ENCODE data around the gene KCNIP4. TPM values are rescaled to one million over a fixed set of nuclear protein-coding genes. Genes with fewer than 3 reads are reported as not detected.

Gene KCNIP4
- total RNA-seq, 1 donor from 2014 or later = 0.59 TPM

DNA sequence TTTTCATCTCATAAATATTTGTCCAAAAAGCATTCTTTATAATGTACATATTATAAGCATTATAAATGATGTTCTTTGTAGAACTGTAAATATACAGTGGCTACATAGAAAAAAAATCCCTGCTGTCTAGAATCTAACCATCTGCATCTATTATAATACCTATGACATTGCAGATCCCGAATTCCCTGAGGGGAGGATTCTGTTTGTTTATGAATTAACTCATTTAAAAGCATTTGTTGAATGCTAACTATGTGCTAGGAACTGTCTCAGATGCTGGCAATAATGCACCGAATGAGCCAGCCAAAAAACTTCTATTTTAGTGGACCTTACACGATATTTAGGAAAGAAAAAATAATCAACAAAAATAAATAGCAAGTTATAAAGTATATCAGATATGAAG lies 1058.7 kb downstream of the KCNIP4 start:
- H3K27me3 Mint-ChIP-seq (ENCODE audit: low read depth, unreplicated experiment) = no peaks in the 10 kb centered on the region

GRCh38 chr4:20883677-20884076 lies 1064.9 kb downstream of the KCNIP4 start:
- no peak overlapping the region for H2AFZ ChIP-seq (ENCODE audit: low read depth, low read length)
- H3K27ac ChIP-seq (ENCODE audit: low read depth, low read length) = no peak overlapping the region
- H3K9ac ChIP-seq (ENCODE audit: low read length) = no peak overlapping the region
- Mint-ChIP-seq H3K27ac (ENCODE audit: unreplicated experiment) (no peak overlapping the region), H3K36me3 (ENCODE audit: low read depth, unreplicated experiment) (no peaks in the 10 kb centered on the region), H3K27me3 (ENCODE audit: low read depth, unreplicated experiment) (no peaks in the 10 kb centered on the region), H3K4me3 (ENCODE audit: unreplicated experiment) (no peak overlapping the region), H3K9me3 (ENCODE audit: unreplicated experiment) (peaks cover 4% of the 10 kb centered on the region), H3K4me1 (ENCODE audit: low read depth, unreplicated experiment) (peaks cover 4% of the 10 kb centered on the region)
- no peaks in the 10 kb centered on the region for H3K9me3 ChIP-seq (ENCODE audit: insufficient read depth, low read depth, low read length)
- H3K36me3 ChIP-seq (ENCODE audit: insufficient read depth, low read length) = no peaks in the 10 kb centered on the region
- no peaks in the 10 kb centered on the region for H3K79me2 ChIP-seq (ENCODE audit: insufficient read depth, low read length)
- no peaks in the 10 kb centered on the region for H4K20me1 ChIP-seq (ENCODE audit: insufficient read depth, low read length)
- FAIRE-seq (no peak), DNase-seq (ENCODE audit: low read depth) (no peak)
- TF ChIP-seq, protein P1, sequence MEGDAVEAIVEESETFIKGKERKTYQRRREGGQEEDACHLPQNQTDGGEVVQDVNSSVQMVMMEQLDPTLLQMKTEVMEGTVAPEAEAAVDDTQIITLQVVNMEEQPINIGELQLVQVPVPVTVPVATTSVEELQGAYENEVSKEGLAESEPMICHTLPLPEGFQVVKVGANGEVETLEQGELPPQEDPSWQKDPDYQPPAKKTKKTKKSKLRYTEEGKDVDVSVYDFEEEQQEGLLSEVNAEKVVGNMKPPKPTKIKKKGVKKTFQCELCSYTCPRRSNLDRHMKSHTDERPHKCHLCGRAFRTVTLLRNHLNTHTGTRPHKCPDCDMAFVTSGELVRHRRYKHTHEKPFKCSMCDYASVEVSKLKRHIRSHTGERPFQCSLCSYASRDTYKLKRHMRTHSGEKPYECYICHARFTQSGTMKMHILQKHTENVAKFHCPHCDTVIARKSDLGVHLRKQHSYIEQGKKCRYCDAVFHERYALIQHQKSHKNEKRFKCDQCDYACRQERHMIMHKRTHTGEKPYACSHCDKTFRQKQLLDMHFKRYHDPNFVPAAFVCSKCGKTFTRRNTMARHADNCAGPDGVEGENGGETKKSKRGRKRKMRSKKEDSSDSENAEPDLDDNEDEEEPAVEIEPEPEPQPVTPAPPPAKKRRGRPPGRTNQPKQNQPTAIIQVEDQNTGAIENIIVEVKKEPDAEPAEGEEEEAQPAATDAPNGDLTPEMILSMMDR (IDR thresholded peaks at IDR 0.05; ENCODE audit: insufficient read depth, low read depth, low read length) = no peak
- no peak for TF ChIP-seq EZH2 (IDR thresholded peaks at IDR 0.05; ENCODE audit: insufficient read depth, low read length)
- no peak overlapping the region for H3K4me3 ChIP-seq (ENCODE audit: insufficient read depth, low read depth, low read length)
- no peaks in the 10 kb centered on the region for H3K27me3 ChIP-seq (ENCODE audit: insufficient read depth, low read length)
- H3K4me1 ChIP-seq (ENCODE audit: insufficient read depth, low read length) = no peaks in the 10 kb centered on the region
- H3K4me2 ChIP-seq (ENCODE audit: low read length) = no peak overlapping the region

More for the DNA sequence above, 1058.7 kb downstream of the KCNIP4 start:
- TF ChIP-seq EZH2 (IDR thresholded peaks at IDR 0.05; ENCODE audit: insufficient read depth, low read length) = no peak
- TF ChIP-seq, protein P1 (IDR thresholded peaks at IDR 0.05; ENCODE audit: insufficient read depth, low read depth, low read length) = no peak
- Mint-ChIP-seq H3K4me3 (ENCODE audit: unreplicated experiment) (no peak overlapping the region), H3K27ac (ENCODE audit: unreplicated experiment) (no peak overlapping the region), H3K4me1 (ENCODE audit: low read depth, unreplicated experiment) (peaks cover 4% of the 10 kb centered on the region), H3K36me3 (ENCODE audit: low read depth, unreplicated experiment) (no peaks in the 10 kb centered on the region), H3K9me3 (ENCODE audit: unreplicated experiment) (peaks cover 4% of the 10 kb centered on the region)
- no peak overlapping the region for H3K4me2 ChIP-seq (ENCODE audit: low read length)
- H4K20me1 ChIP-seq (ENCODE audit: insufficient read depth, low read length) = no peaks in the 10 kb centered on the region
- DNase-seq (ENCODE audit: low read depth) = no peak
- FAIRE-seq = no peak
- H3K27me3 ChIP-seq (ENCODE audit: insufficient read depth, low read length) = no peaks in the 10 kb centered on the region
- H3K4me1 ChIP-seq (ENCODE audit: insufficient read depth, low read length) = no peaks in the 10 kb centered on the region
- no peaks in the 10 kb centered on the region for H3K36me3 ChIP-seq (ENCODE audit: insufficient read depth, low read length)
- H3K9ac ChIP-seq (ENCODE audit: low read length) = no peak overlapping the region
- H2AFZ ChIP-seq (ENCODE audit: low read depth, low read length) = no peak overlapping the region
- no peaks in the 10 kb centered on the region for H3K79me2 ChIP-seq (ENCODE audit: insufficient read depth, low read length)
- H3K4me3 ChIP-seq (ENCODE audit: insufficient read depth, low read depth, low read length) = no peak overlapping the region
- H3K27ac ChIP-seq (ENCODE audit: low read depth, low read length) = no peak overlapping the region
- H3K9me3 ChIP-seq (ENCODE audit: insufficient read depth, low read depth, low read length) = no peaks in the 10 kb centered on the region

GRCh38 chr4:20883231-20883630 lies 1065.3 kb downstream of the KCNIP4 start:
- Histone ChIP-seq H3K4me1 (ENCODE audit: insufficient read depth, low read length) (no peaks in the 10 kb centered on the region), H4K20me1 (ENCODE audit: insufficient read depth, low read length) (no peaks in the 10 kb centered on the region), H3K79me2 (ENCODE audit: insufficient read depth, low read length) (no peaks in the 10 kb centered on the region), H3K27ac (ENCODE audit: low read depth, low read length) (no peak overlapping the region), H3K9me3 (ENCODE audit: insufficient read depth, low read depth, low read length) (no peaks in the 10 kb centered on the region), H3K4me3 (ENCODE audit: insufficient read depth, low read depth, low read length) (no peak overlapping the region), H3K4me2 (ENCODE audit: low read length) (no peak overlapping the region), H3K9ac (ENCODE audit: low read length) (no peak overlapping the region), H3K27me3 (ENCODE audit: insufficient read depth, low read length) (no peaks in the 10 kb centered on the region), H2AFZ (ENCODE audit: low read depth, low read length) (no peak overlapping the region), H3K36me3 (ENCODE audit: insufficient read depth, low read length) (no peaks in the 10 kb centered on the region)
- Mint-ChIP-seq H3K27me3 (ENCODE audit: low read depth, unreplicated experiment) (no peaks in the 10 kb centered on the region), H3K36me3 (ENCODE audit: low read depth, unreplicated experiment) (no peaks in the 10 kb centered on the region), H3K27ac (ENCODE audit: unreplicated experiment) (no peak overlapping the region), H3K9me3 (ENCODE audit: unreplicated experiment) (peaks cover 4% of the 10 kb centered on the region), H3K4me3 (ENCODE audit: unreplicated experiment) (no peak overlapping the region), H3K4me1 (ENCODE audit: low read depth, unreplicated experiment) (peaks cover 4% of the 10 kb centered on the region)
- DNase-seq (ENCODE audit: low read depth) (no peak), FAIRE-seq (no peak)
- TF ChIP-seq EZH2 (IDR thresholded peaks at IDR 0.05; ENCODE audit: insufficient read depth, low read length) = no peak
- TF ChIP-seq, protein P1 (IDR thresholded peaks at IDR 0.05; ENCODE audit: insufficient read depth, low read depth, low read length) = no peak
